Endodermal cell (in vitro differentiated cells): ENCODE measurements around the gene CPZ. TPM values are rescaled to one million over a fixed set of nuclear protein-coding genes. Genes with fewer than 3 reads are reported as not detected.

Experiments used
- DNase-seq: peaks from one replicate; pipeline ENCODE4 v3.0.0-alpha.2; 2017
- H3K27ac ChIP-seq: 2 replicates; pipeline ENCODE4 v1.5.1; 2013; ENCODE audit warnings: mild to moderate bottlenecking, low read depth, low read length, moderate library complexity
- H3K27me3 ChIP-seq: 2 replicates; pipeline ENCODE4 v1.6.1; 2013; ENCODE audit warnings: mild to moderate bottlenecking, low read length, moderate library complexity; ENCODE audit not compliant: insufficient read depth, control insufficient read depth, poor library complexity, severe bottlenecking
- H3K36me3 ChIP-seq: 2 replicates; pipeline ENCODE4 v1.7.0; 2013; ENCODE audit warnings: mild to moderate bottlenecking, low read length, moderate library complexity; ENCODE audit not compliant: control insufficient read depth, insufficient read depth
- H3K4me1 ChIP-seq: one replicate; pipeline ENCODE4 v1.7.0; 2013; ENCODE audit warnings: low read length; ENCODE audit not compliant: control insufficient read depth, insufficient read depth
- H3K4me3 ChIP-seq: 2 replicates; pipeline ENCODE4 v1.5.1; 2013; ENCODE audit warnings: mild to moderate bottlenecking, low read length, moderate library complexity
- H3K9ac ChIP-seq: 2 replicates; pipeline ENCODE4 v1.6.1; 2013; ENCODE audit warnings: mild to moderate bottlenecking, low read length, moderate library complexity; ENCODE audit not compliant: poor library complexity, severe bottlenecking; ENCODE audit errors: extremely low read depth
- H3K9me3 ChIP-seq: 2 replicates; pipeline ENCODE4 v1.6.1; 2013; ENCODE audit warnings: mild to moderate bottlenecking, low read length, moderate library complexity; ENCODE audit not compliant: control insufficient read depth
- H3K27ac Mint-ChIP-seq: 2 replicates; pipeline ENCODE4 v1.8.0; 2020; ENCODE audit warnings: mixed read lengths
- H3K27me3 Mint-ChIP-seq: 2 replicates; pipeline ENCODE4 v1.8.0; 2021; ENCODE audit warnings: mild to moderate bottlenecking, mixed read lengths; ENCODE audit not compliant: insufficient read depth
- H3K36me3 Mint-ChIP-seq: 2 replicates; pipeline ENCODE4 v1.8.0; 2020; ENCODE audit warnings: low read depth, mixed read lengths
- H3K4me1 Mint-ChIP-seq: 2 replicates; pipeline ENCODE4 v1.8.0; 2020; ENCODE audit warnings: mixed read lengths
- H3K4me3 Mint-ChIP-seq: 2 replicates; pipeline ENCODE4 v1.8.0; 2020; ENCODE audit warnings: mild to moderate bottlenecking, moderate library complexity, mixed read lengths
- H3K9me3 Mint-ChIP-seq: 2 replicates; pipeline ENCODE4 v1.8.0; 2020; ENCODE audit warnings: mild to moderate bottlenecking, mixed read lengths
- WGBS, 2 experiments: methylation state at CpG; one replicate each; pipeline versions ENCODE4 v1.1.5 to v1.1.7; 2013; ENCODE audit warnings: missing lambda C conversion rate in 2 of 2, mixed read lengths in 1 of 2; ENCODE audit not compliant: insufficient coverage in 1 of 2, insufficient read length in 1 of 2; 5-methylcytosine and 5-hydroxymethylcytosine counted together
- total RNA-seq, 2 donors: library from RNA; stranded (reverse); fragmentation: NEBNext Ultra II Directional in 1 of 2; extraction: Animal tissue kit (Norgen Biotek cat#: 25700) in 1 of 2; gene quantifications; 2 replicates in 1 of 2; 3 replicates in 1 of 2; pipeline ENCODE4 v1.2.1, GENCODE V29; 2021
- TF ChIP-seq, protein P1 (sequence below): fragments of 200-600 bp; sonication (generic); conservative IDR thresholded peaks from 2 replicates; pipeline ENCODE4 v1.5.0; 2021; ENCODE audit warnings: antibody characterized with exemption, mild to moderate bottlenecking

The CPZ gene
- total RNA-seq, 2 donors from 2014 or later, result 23.9 to 33.6 TPM

GRCh38 chr4:8655411-8656184 is 63.0 kb downstream of the CPZ start:
- H3K4me3 ChIP-seq, result no peak overlapping the region
- Mint-ChIP-seq H3K27me3 (peaks cover 5% of the 10 kb centered on the region), H3K27ac (no peak overlapping the region), H3K9me3 (peaks cover 5% of the 10 kb centered on the region), H3K36me3 (no peaks in the 10 kb centered on the region), H3K4me1 (no peaks in the 10 kb centered on the region), H3K4me3 (no peak overlapping the region)
- TF ChIP-seq, protein P1, sequence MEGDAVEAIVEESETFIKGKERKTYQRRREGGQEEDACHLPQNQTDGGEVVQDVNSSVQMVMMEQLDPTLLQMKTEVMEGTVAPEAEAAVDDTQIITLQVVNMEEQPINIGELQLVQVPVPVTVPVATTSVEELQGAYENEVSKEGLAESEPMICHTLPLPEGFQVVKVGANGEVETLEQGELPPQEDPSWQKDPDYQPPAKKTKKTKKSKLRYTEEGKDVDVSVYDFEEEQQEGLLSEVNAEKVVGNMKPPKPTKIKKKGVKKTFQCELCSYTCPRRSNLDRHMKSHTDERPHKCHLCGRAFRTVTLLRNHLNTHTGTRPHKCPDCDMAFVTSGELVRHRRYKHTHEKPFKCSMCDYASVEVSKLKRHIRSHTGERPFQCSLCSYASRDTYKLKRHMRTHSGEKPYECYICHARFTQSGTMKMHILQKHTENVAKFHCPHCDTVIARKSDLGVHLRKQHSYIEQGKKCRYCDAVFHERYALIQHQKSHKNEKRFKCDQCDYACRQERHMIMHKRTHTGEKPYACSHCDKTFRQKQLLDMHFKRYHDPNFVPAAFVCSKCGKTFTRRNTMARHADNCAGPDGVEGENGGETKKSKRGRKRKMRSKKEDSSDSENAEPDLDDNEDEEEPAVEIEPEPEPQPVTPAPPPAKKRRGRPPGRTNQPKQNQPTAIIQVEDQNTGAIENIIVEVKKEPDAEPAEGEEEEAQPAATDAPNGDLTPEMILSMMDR, result no peak
- WGBS, 2 experiments, result 93 to 95% methylated on average over 17 to 25 of the region's 25 CpGs
- no peaks in the 10 kb centered on the region for H3K4me1 ChIP-seq
- no peaks in the 10 kb centered on the region for H3K36me3 ChIP-seq
- no peak overlapping the region for H3K27ac ChIP-seq
- DNase-seq, result peak; percentile 27
- no peak overlapping the region for H3K9ac ChIP-seq
- no peaks in the 10 kb centered on the region for H3K27me3 ChIP-seq
- H3K9me3 ChIP-seq, result no peaks in the 10 kb centered on the region

DNA sequence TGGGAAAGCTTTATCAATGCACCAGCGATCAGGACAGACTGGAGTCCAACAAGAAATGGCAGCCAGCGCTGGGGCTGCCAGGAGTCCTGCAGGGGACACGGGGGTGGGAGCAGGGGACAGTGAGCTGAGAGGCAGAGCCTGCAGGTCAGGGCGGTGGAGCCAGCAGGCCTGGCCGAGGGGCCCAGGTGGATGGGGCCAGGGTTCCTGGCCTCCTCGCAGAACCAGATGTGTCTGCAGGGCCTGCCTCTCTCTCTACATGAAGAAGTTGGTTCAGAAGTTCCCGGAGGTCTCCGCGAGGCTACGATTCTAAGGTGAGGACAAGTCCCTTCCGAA is 63.6 kb downstream of the CPZ start:
- WGBS, 2 experiments, result 90 to 98% methylated on average over 8 to 11 of the region's 11 CpGs
- no peak overlapping the region for H3K4me3 ChIP-seq
- H3K27ac Mint-ChIP-seq, result no peak overlapping the region
- peaks cover 5% of the 10 kb centered on the region for H3K27me3 Mint-ChIP-seq
- no peak overlapping the region for H3K27ac ChIP-seq
- no peaks in the 10 kb centered on the region for H3K9me3 ChIP-seq
- no peaks in the 10 kb centered on the region for H3K27me3 ChIP-seq
- no peak overlapping the region for H3K9ac ChIP-seq
- no peak for DNase-seq
- H3K36me3 Mint-ChIP-seq, result no peaks in the 10 kb centered on the region
- TF ChIP-seq, protein P1, result no peak
- peaks cover 5% of the 10 kb centered on the region for H3K9me3 Mint-ChIP-seq
- no peaks in the 10 kb centered on the region for H3K36me3 ChIP-seq
- no peaks in the 10 kb centered on the region for H3K4me1 ChIP-seq
- no peak overlapping the region for H3K4me3 Mint-ChIP-seq
- H3K4me1 Mint-ChIP-seq, result no peaks in the 10 kb centered on the region

DNA sequence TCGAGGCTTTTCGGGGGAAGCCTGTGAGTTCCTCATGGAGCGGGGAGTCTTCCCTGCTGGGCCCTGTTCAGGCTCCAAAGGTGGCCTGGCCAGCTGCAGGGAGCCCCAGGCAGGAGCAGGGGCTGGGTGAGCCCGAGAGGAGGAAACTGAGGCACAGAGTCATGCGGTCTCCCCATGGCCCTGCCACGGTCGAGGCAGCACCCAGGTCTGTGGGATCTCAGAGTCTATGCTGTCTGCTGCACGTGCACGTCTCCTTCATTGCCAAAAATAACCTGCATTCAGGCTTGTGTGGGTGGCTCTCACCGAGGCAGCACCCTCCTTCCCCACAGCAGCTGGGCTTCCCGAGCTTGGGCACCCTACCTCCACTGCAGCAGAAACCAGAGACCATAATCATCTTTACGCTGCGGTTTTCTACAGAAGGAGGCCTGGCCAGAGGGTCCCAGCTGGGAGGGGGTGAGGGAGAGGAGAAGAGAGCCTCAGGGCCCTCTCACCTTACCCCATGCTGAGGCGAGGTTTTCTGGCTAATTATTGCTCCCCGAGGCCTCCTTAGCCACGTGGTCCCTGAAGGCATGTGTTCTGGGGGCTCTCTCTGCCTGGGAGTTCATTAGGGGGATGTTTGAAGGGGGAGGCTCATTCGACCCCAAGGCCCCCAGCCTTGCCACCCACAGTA is 64.3 kb downstream of the CPZ start:
- H3K27ac ChIP-seq, result no peak overlapping the region
- TF ChIP-seq, protein P1, result no peak
- Mint-ChIP-seq H3K27me3 (peaks cover 5% of the 10 kb centered on the region), H3K4me3 (no peak overlapping the region), H3K36me3 (no peaks in the 10 kb centered on the region), H3K9me3 (peaks cover 5% of the 10 kb centered on the region), H3K4me1 (no peaks in the 10 kb centered on the region), H3K27ac (no peak overlapping the region)
- H3K36me3 ChIP-seq, result no peaks in the 10 kb centered on the region
- 80 to 81% methylated on average over 10 to 16 of the region's 17 CpGs for WGBS, 2 experiments
- H3K9ac ChIP-seq, result no peak overlapping the region
- no peak overlapping the region for H3K4me3 ChIP-seq
- H3K27me3 ChIP-seq, result no peaks in the 10 kb centered on the region
- H3K9me3 ChIP-seq, result no peaks in the 10 kb centered on the region
- no peaks in the 10 kb centered on the region for H3K4me1 ChIP-seq
- peak; percentile 26 for DNase-seq
